Kidney epithelial cell (primary cell): ENCODE measurements around the gene KASH5. TPM values are rescaled to one million over a fixed set of nuclear protein-coding genes. Genes with fewer than 3 reads are reported as not detected.
"Not testable (repeated sequence)": the region's sequence is repeated elsewhere in the genome, so short reads cannot be mapped to it uniquely, and the experiment has no call there.

Experiments
- DNase-seq: peaks from one replicate; pipeline ENCODE4 v3.0.0-alpha.2; 2010; ENCODE audit warnings: low read depth
- H3K27me3 ChIP-seq: 2 replicates; pipeline ENCODE4 v1.6.0; 2011; ENCODE audit warnings: low read length; ENCODE audit not compliant: control insufficient read depth, insufficient read depth
- H3K36me3 ChIP-seq: 2 replicates; pipeline ENCODE4 v1.5.1; 2011; ENCODE audit warnings: low read length; ENCODE audit not compliant: control insufficient read depth, insufficient read depth
- H3K4me3 ChIP-seq: 2 replicates; pipeline ENCODE4 v1.5.1; 2011; ENCODE audit warnings: low read depth, mild to moderate bottlenecking, control low read depth, low read length
- CTCF ChIP-seq: IDR thresholded peaks from 2 replicates; pipeline ENCODE4 v1.5.1; 2011; ENCODE audit warnings: mild to moderate bottlenecking, moderate library complexity, low read length, control low read depth, inconsistent platforms; ENCODE audit not compliant: insufficient read depth, poor library complexity, severe bottlenecking
- total RNA-seq: library from RNA; depleted of rRNA; stranded (reverse); fragments of >200 nt; gene quantifications from 2 replicates; pipeline ENCODE4 v1.2.3, GENCODE V29; 2015

Gene KASH5
- total RNA-seq, 1 donor from 2014 or later = not detected

DNA sequence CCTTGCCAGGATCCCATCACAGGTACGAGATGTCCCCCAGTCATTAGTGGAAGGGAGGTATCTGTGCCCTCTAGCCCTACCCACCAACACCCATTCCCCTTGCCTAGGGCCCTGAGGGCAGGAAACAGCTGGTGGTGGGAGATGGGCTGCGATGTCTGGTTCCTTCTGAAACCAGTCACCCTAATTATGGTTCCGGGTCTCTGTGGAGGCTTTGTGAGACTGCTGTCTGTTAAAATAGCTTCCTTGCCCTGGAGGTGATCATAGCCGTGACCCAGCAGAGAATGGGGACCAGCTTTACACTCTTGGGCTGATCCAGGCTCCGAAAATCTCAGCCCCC lies 70.5 kb downstream of the KASH5 start:
- H3K36me3 ChIP-seq = no peaks in the 10 kb centered on the region
- no peak for TF ChIP-seq CTCF
- DNase-seq = no peak
- no peak overlapping the region for H3K4me3 ChIP-seq
- H3K27me3 ChIP-seq = no peaks in the 10 kb centered on the region

DNA sequence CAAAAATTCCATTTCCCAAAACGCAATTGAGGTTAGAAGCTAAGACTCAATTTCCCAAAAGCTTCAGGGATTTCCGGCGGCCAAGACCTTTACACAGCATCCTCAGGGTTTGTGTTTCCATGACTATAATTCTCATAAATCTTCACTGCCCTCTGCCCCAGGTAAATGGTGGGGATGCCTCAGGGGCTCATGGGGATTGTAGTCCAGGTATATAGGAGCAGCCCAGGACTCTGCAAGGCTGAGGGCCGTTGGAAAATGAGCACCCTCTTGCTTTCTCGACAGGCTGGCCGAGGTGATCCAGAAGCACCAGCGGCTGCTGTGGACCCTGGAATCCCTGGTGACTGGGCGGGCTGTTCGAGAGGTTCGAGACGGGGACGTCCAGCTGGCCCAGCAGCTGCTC lies 71.3 kb downstream of the KASH5 start:
- no peak for TF ChIP-seq CTCF
- Histone ChIP-seq H3K4me3 (no peak overlapping the region), H3K36me3 (no peaks in the 10 kb centered on the region), H3K27me3 (no peaks in the 10 kb centered on the region)
- no peak for DNase-seq

GRCh38 chr19:49461130-49461529 lies 73.1 kb downstream of the KASH5 start:
- DNase-seq, H3K27me3 ChIP-seq, H3K36me3 ChIP-seq, H3K4me3 ChIP-seq: not testable (repeated sequence)

- H3K4me3 ChIP-seq = no peak overlapping the region
- H3K27me3 ChIP-seq = no peaks in the 10 kb centered on the region
- H3K36me3 ChIP-seq = no peaks in the 10 kb centered on the region
- DNase-seq = no peak
- TF ChIP-seq CTCF = no peak
These were observed 73.6 kb downstream of the KASH5 start for GRCh38 chr19:49461656-49462055.

- H3K4me3 ChIP-seq = no peak overlapping the region
- H3K27me3 ChIP-seq = no peaks in the 10 kb centered on the region
- no peak for TF ChIP-seq CTCF
- H3K36me3 ChIP-seq = no peaks in the 10 kb centered on the region
- DNase-seq = no peak
These were observed 74.4 kb downstream of the KASH5 start for GRCh38 chr19:49462492-49462891.

DNA sequence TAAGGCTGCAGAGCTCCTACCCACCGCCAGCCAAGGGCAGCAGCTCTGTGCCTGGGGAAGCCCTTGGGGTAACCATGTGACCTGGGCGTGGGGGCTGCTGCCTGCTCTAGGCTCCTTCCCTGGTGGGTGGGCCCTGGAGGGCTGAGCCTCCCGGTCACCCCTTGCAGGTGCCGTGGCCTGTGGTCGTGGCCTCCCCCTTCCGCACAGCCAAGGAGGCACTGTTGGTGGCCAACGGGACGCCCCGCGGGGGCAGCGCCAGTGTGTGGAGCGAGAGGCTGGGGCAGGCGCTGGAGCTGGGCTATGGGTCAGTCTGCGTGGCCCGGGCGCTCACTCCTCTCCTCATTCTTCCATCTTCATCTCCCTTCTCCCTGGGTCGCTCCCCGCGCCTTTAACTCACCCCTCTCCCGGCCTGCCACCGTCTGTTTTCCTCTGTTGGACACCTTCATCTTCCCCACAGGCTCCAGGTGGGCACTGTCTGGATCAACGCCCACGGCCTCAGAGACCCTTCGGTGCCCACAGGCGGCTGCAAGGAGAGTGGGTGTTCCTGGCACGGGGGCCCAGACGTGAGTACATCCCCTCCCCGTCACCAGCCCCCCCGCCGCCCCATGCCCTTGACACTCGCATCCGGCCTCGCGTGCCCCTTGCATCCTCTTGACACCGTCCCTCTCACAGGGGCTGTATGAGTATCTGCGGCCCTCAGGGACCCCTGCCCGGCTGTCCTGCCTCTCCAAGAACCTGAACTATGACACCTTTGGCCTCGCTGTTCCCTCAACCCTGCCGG lies 76.1 kb downstream of the KASH5 start:
- DNase-seq = no peak
- Histone ChIP-seq H3K4me3 (no peak overlapping the region), H3K36me3 (no peaks in the 10 kb centered on the region), H3K27me3 (no peaks in the 10 kb centered on the region)
- no peak for TF ChIP-seq CTCF
